ENCODE measurements around the gene RAB31. TPM values are rescaled to one million over a fixed set of nuclear protein-coding genes. Genes with fewer than 3 reads are reported as not detected.

RAB31 gene
- total RNA-seq, 4 donors from 2014 or later, result 17.4 to 76.0 (median 45.0) TPM

GRCh38 chr18:9869715-9870430 lies 161.8 kb downstream of the RAB31 start:
- H3K27ac ChIP-seq, result peak overlapping the region in 3 of 4 donors; percentile 53 to 79 (median 55)
- TF ChIP-seq, protein P1, sequence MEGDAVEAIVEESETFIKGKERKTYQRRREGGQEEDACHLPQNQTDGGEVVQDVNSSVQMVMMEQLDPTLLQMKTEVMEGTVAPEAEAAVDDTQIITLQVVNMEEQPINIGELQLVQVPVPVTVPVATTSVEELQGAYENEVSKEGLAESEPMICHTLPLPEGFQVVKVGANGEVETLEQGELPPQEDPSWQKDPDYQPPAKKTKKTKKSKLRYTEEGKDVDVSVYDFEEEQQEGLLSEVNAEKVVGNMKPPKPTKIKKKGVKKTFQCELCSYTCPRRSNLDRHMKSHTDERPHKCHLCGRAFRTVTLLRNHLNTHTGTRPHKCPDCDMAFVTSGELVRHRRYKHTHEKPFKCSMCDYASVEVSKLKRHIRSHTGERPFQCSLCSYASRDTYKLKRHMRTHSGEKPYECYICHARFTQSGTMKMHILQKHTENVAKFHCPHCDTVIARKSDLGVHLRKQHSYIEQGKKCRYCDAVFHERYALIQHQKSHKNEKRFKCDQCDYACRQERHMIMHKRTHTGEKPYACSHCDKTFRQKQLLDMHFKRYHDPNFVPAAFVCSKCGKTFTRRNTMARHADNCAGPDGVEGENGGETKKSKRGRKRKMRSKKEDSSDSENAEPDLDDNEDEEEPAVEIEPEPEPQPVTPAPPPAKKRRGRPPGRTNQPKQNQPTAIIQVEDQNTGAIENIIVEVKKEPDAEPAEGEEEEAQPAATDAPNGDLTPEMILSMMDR (IDR thresholded peaks at IDR 0.05), result no peak
- no peak for TF ChIP-seq POLR2A (IDR thresholded peaks at IDR 0.05)
- H3K27me3 ChIP-seq, result no peaks in the 10 kb centered on the region
- H3K4me1 ChIP-seq, result peaks cover 16 to 50% (median 21%) of the 10 kb centered on the region in 3 donors
- H3K9me3 ChIP-seq, result peaks cover 0 to 10% (median 7%) of the 10 kb centered on the region in 3 donors
- intact Hi-C loops (cut with DNase I), result no loop called here
- H3K36me3 ChIP-seq, result no peaks in the 10 kb centered on the region
- 50 to 58% methylated on average over 9 of the region's 9 CpGs for WGBS, 2 donors
- no peak for DNase-seq
- no peak overlapping the region for H3K4me3 ChIP-seq

DNA sequence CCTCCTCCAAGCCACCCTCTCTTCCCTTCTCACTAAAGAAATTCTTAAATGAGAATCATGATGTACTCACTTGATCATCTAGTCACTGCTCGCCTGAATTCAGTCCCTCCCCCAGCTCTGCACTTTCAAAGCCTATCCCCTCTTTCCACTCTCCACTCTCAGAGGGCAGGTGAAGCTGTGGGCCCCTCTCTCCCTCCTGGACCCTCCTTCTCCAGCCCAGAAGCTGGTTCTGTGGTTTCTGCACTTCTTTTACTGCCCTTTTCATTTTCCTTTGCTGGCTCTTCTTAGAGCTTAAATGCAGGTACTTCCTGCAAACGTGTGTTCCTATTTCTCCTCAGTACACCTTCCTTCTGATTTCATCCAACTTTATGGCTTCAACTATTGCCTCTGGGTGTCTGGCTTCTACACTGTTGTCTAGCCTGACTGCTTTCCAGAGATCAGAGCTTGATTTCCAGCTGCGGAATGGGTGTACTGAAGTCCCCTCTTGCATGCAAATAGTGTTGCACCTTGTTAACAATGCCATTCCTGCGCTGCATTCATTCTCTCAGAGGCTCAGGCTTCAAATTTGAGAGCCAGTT lies 162.4 kb downstream of the RAB31 start:
- intact Hi-C loops (cut with DNase I), result no loop called here
- DNase-seq, result no peak
- Histone ChIP-seq H3K27ac (peak overlapping the region in 3 of 4 donors; percentile 53 to 79 (median 55)), H3K4me1 (peaks cover 16 to 50% (median 21%) of the 10 kb centered on the region in 3 donors), H3K4me3 (no peak overlapping the region), H3K9me3 (peaks cover 0 to 7% (median 6%) of the 10 kb centered on the region in 3 donors), H3K36me3 (no peaks in the 10 kb centered on the region), H3K27me3 (no peaks in the 10 kb centered on the region)
- WGBS, 2 donors, result 57 to 60% methylated on average over 4 of the region's 4 CpGs
- no peak for TF ChIP-seq POLR2A (IDR thresholded peaks at IDR 0.05)
- TF ChIP-seq, protein P1 (IDR thresholded peaks at IDR 0.05), result no peak

- WGBS, 2 donors, result 88 to 92% methylated on average over 5 to 6 of the region's 6 CpGs
- TF ChIP-seq, protein P1 (IDR thresholded peaks at IDR 0.05), result no peak
- no peak for TF ChIP-seq POLR2A (IDR thresholded peaks at IDR 0.05)
- Histone ChIP-seq H3K27ac (no peak overlapping the region), H3K4me3 (no peak overlapping the region), H3K9me3 (peaks cover 0 to under 1% (median 0%) of the 10 kb centered on the region in 3 donors), H3K36me3 (no peaks in the 10 kb centered on the region), H3K27me3 (no peaks in the 10 kb centered on the region), H3K4me1 (peaks cover 16 to 50% (median 21%) of the 10 kb centered on the region in 3 donors)
- intact Hi-C loops (cut with DNase I), result no loop called here
- no peak for DNase-seq
These were observed 163.2 kb downstream of the RAB31 start for GRCh38 chr18:9871244-9871746.

DNA sequence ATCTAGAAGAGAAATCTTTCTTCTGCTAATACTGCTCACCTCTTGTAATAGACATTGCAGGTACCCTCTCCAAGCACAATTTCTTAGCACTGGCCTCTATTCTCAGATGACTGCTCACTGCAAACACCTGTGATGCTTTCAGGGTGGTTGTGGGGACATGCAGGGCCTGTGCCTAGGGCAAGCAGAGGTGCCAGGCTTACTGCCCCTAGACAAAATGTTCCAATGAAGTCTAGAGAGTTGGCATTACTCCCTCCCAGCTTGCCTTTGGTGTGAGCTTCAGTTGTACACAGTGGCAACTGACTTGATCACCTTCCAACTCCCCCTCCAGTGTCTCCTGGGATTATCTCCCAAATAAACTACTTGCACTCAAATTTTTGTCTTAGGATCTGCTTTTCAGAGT lies 164.7 kb downstream of the RAB31 start:
- TF ChIP-seq, protein P1 (IDR thresholded peaks at IDR 0.05), result no peak
- no peak for TF ChIP-seq POLR2A (IDR thresholded peaks at IDR 0.05)
- Histone ChIP-seq H3K36me3 (no peaks in the 10 kb centered on the region), H3K27ac (no peak overlapping the region), H3K27me3 (no peaks in the 10 kb centered on the region), H3K9me3 (no peaks in the 10 kb centered on the region), H3K4me3 (no peak overlapping the region), H3K4me1 (peaks cover 16 to 46% (median 27%) of the 10 kb centered on the region in 3 donors)
- DNase-seq, result no peak
- intact Hi-C loops (cut with DNase I), result no loop called here

DNA sequence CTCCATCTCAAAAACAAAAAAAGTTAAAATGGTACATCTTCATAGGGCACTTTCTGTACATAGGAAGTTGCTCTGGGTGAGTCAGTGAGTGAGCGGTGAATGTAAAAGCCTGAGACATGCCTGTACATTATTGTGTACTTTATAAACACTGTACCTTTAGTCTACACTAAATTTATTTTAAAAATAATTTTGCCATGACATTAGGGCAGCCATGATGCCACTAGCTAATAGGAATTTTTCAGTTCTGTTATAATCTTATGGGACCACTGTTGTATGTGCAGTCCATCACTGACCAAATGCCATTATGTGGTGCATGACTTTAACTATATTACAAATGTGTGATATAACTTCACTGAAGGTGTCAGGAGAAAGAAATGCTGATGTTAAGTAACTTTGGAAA lies 166.6 kb downstream of the RAB31 start:
- no peaks in the 10 kb centered on the region for H3K36me3 ChIP-seq
- no peaks in the 10 kb centered on the region for H3K9me3 ChIP-seq
- TF ChIP-seq, protein P1 (IDR thresholded peaks at IDR 0.05), result no peak
- TF ChIP-seq POLR2A (IDR thresholded peaks at IDR 0.05), result no peak
- WGBS, 2 donors, result 46 to 62% methylated on average over 1 of the region's 1 CpG
- DNase-seq, result no peak
- H3K4me3 ChIP-seq, result no peak overlapping the region
- intact Hi-C loops (cut with DNase I), result no loop called here
- peaks cover 9 to 27% (median 16%) of the 10 kb centered on the region in 3 donors for H3K4me1 ChIP-seq
- H3K27me3 ChIP-seq, result no peaks in the 10 kb centered on the region
- H3K27ac ChIP-seq, result no peak overlapping the region
